GM23338 (cell line): ENCODE data around the gene SACM1L. TPM values are rescaled to one million over a fixed set of nuclear protein-coding genes. Genes with fewer than 3 reads are reported as not detected.
A peak's percentile ranks its signal among the peaks of the same experiment; 100 is the strongest.

Experiments
- ATAC-seq: fragments of 200-7000 bp; cut with Tn5 transposase; 3 replicates; pipeline ENCODE4 v1.9.1; 2020
- DNase-seq: peaks from one replicate; pipeline ENCODE4 v3.0.0-alpha.2; 2015; ENCODE audit warnings: low spot score
- H2AFZ ChIP-seq: fragments of 200-600 bp; sonication (generic); 2 replicates; pipeline ENCODE4 v1.8.0; 2016; ENCODE audit warnings: antibody characterized with exemption, mild to moderate bottlenecking, moderate library complexity
- H3F3A ChIP-seq: fragments of 200-600 bp; sonication (generic); replicated peaks from 2 replicates; pipeline ENCODE4 v1.8.0; 2017; ENCODE audit warnings: antibody characterized with exemption, mixed run types, low read depth
- H3K27ac ChIP-seq: fragments of 200-600 bp; sonication (generic); 2 replicates; pipeline ENCODE4 v1.6.1; 2016; ENCODE audit warnings: low read depth
- H3K27me3 ChIP-seq: fragments of 200-600 bp; sonication (generic); 2 replicates; pipeline ENCODE4 v1.8.0; 2016; ENCODE audit warnings: mild to moderate bottlenecking, mixed run types, moderate library complexity; ENCODE audit not compliant: insufficient read depth
- H3K36me3 ChIP-seq: fragments of 200-600 bp; sonication (generic); 2 replicates; pipeline ENCODE4 v1.8.0; 2016; ENCODE audit warnings: mild to moderate bottlenecking; ENCODE audit not compliant: insufficient read depth
- H3K4me1 ChIP-seq: fragments of 200-600 bp; sonication (generic); 2 replicates; pipeline ENCODE4 v1.8.0; 2016; ENCODE audit warnings: mild to moderate bottlenecking, moderate library complexity; ENCODE audit not compliant: insufficient read depth
- H3K4me2 ChIP-seq: fragments of 200-600 bp; sonication (generic); 2 replicates; pipeline ENCODE4 v1.7.1; 2017; ENCODE audit warnings: mixed run types
- H3K4me3 ChIP-seq: fragments of 200-600 bp; sonication (generic); 2 replicates; pipeline ENCODE4 v1.6.1; 2016; ENCODE audit warnings: mixed run types
- H3K79me2 ChIP-seq: fragments of 200-600 bp; sonication (generic); replicated peaks from 2 replicates; pipeline ENCODE4 v1.8.0; 2017; ENCODE audit warnings: mild to moderate bottlenecking; ENCODE audit not compliant: insufficient read depth
- H3K9me2 ChIP-seq: fragments of 200-600 bp; sonication (generic); 2 replicates; pipeline ENCODE4 v1.8.0; 2017; ENCODE audit not compliant: insufficient read depth
- H4K20me1 ChIP-seq: fragments of 200-600 bp; sonication (generic); replicated peaks from 2 replicates; pipeline ENCODE4 v1.8.0; 2017; ENCODE audit warnings: mild to moderate bottlenecking; ENCODE audit not compliant: insufficient read depth
- H3K27ac Mint-ChIP-seq: 2 replicates; pipeline ENCODE4 v1.8.0; 2020; ENCODE audit warnings: inconsistent platforms, mild to moderate bottlenecking, moderate library complexity, mixed read lengths
- H3K27me3 Mint-ChIP-seq: 3 replicates; pipeline ENCODE4 v1.8.0; 2022; ENCODE audit warnings: low read depth, mild to moderate bottlenecking, moderate library complexity, mixed read lengths, inconsistent platforms; ENCODE audit not compliant: insufficient read depth, poor library complexity
- H3K36me3 Mint-ChIP-seq: 3 replicates; pipeline ENCODE4 v1.8.0; 2021; ENCODE audit warnings: low read depth, mild to moderate bottlenecking, inconsistent platforms, moderate library complexity, mixed read lengths
- H3K4me1 Mint-ChIP-seq: 3 replicates; pipeline ENCODE4 v1.8.0; 2020; ENCODE audit warnings: mild to moderate bottlenecking, inconsistent platforms, mixed read lengths
- H3K4me3 Mint-ChIP-seq: 3 replicates; pipeline ENCODE4 v1.8.0; 2021; ENCODE audit warnings: moderate library complexity, mild to moderate bottlenecking, inconsistent platforms, mixed read lengths
- H3K9me3 Mint-ChIP-seq: 3 replicates; pipeline ENCODE4 v1.8.0; 2020; ENCODE audit warnings: moderate library complexity, mild to moderate bottlenecking, inconsistent platforms, mixed read lengths
- CTCF ChIP-seq, 2 experiments: fragments of 200-600 bp in 1 of 2; sonication (generic) in 1 of 2; conservative IDR thresholded peaks; 2 replicates each; pipeline versions ENCODE4 v1.5.1 to v1.6.1; 2016 to 2017; ENCODE audit warnings: antibody characterized with exemption in 2 of 2, low read depth in 2 of 2, mild to moderate bottlenecking in 2 of 2, moderate library complexity in 1 of 2
- EZH2phosphoT487 ChIP-seq: fragments of 200-600 bp; sonication (generic); IDR thresholded peaks from one replicate; pipeline ENCODE4 v1.8.1; 2018; ENCODE audit warnings: antibody characterized with exemption; ENCODE audit not compliant: unreplicated experiment
- NANOG ChIP-seq: IDR thresholded peaks from 2 replicates; pipeline ENCODE4 v1.6.1; 2016; ENCODE audit warnings: antibody characterized with exemption, borderline replicate concordance
- polyA plus RNA-seq: library from polyadenylated mRNA; unstranded; fragments of >200 nt; fragmentation: Nextera tagmentation; extraction: Ambion mirVana; gene quantifications from 2 replicates; pipeline ENCODE4 v1.2.1, GENCODE V29; 2016
- total RNA-seq: library from RNA; depleted of rRNA; stranded (reverse); fragments of >200 nt; shearing (Covaris generic); gene quantifications from 2 replicates; pipeline ENCODE4 v1.2.3, GENCODE V29; 2014

Gene SACM1L
- total and polyA plus RNA-seq, 2 experiments from 2014 or later: 43.5 to 97.8 TPM

GRCh38 chr3:45656575-45657363 is 32.4 kb upstream of the SACM1L start:
- Histone ChIP-seq H3K4me2 (no peak overlapping the region), H3K79me2 (peaks cover 10% of the 10 kb centered on the region), H3K27me3 (no peaks in the 10 kb centered on the region), H4K20me1 (0 out of 2 replicates have a peak, but pooled peaks cover 4% of the 10 kb centered on the region), H3K36me3 (no peaks in the 10 kb centered on the region), H3F3A (no peaks in the 10 kb centered on the region), H3K9me2 (no peaks in the 10 kb centered on the region), H2AFZ (no peak overlapping the region), H3K4me3 (no peak overlapping the region), H3K27ac (peak overlapping the region; percentile 10; the same call in 1 of the 2 replicates), H3K4me1 (no peaks in the 10 kb centered on the region)
- DNase-seq (peak; percentile 98), ATAC-seq (peak; percentile 91)
- H3K27me3 Mint-ChIP-seq: peaks cover 4% of the 10 kb centered on the region
- H3K27ac Mint-ChIP-seq: no peak overlapping the region; the same call in 1 of the 2 replicates
- H3K4me1 Mint-ChIP-seq: peaks cover 6% of the 10 kb centered on the region; the same call in 2 of the 3 replicates
- peak; percentile 94 to 97 for TF ChIP-seq CTCF (conservative IDR thresholded peaks at IDR 0.05; ENCODE audit: low read depth in 2 of 2)
- TF ChIP-seq EZH2phosphoT487: no peak
- no peak for TF ChIP-seq NANOG
- no peak overlapping the region for H3K4me3 Mint-ChIP-seq
- peaks cover 5% of the 10 kb centered on the region; the same call in 2 of the 3 replicates for H3K9me3 Mint-ChIP-seq
- peaks cover 11% of the 10 kb centered on the region; the same call in 2 of the 3 replicates for H3K36me3 Mint-ChIP-seq

GRCh38 chr3:45657853-45658252 is 31.3 kb upstream of the SACM1L start:
- Histone ChIP-seq H3K4me1 (no peaks in the 10 kb centered on the region), H4K20me1 (0 out of 2 replicates have a peak, but pooled peaks cover 4% of the 10 kb centered on the region)

More at GRCh38 chr3:45657853-45658252, 31.3 kb upstream of the SACM1L start:
- Histone ChIP-seq H3K4me3 (no peak overlapping the region), H3K79me2 (peaks cover 10% of the 10 kb centered on the region), H3K36me3 (no peaks in the 10 kb centered on the region), H3K27me3 (no peaks in the 10 kb centered on the region), H3K4me2 (no peak overlapping the region), H3K27ac (no peak overlapping the region), H3F3A (no peaks in the 10 kb centered on the region), H3K9me2 (no peaks in the 10 kb centered on the region), H2AFZ (no peak overlapping the region)
- Mint-ChIP-seq H3K4me3 (no peak overlapping the region), H3K4me1 (peaks cover 6% of the 10 kb centered on the region; the same call in 2 of the 3 replicates), H3K9me3 (peaks cover 5% of the 10 kb centered on the region; the same call in 2 of the 3 replicates), H3K27me3 (peaks cover 7% of the 10 kb centered on the region), H3K27ac (no peak overlapping the region), H3K36me3 (peaks cover 11% of the 10 kb centered on the region; the same call in 2 of the 3 replicates)
- no peak for ATAC-seq
- TF ChIP-seq CTCF (conservative IDR thresholded peaks at IDR 0.05; ENCODE audit: low read depth in 2 of 2): no peak
- DNase-seq: no peak
